Lung (tissue), 12 donors: ENCODE results near the gene TJP1. TPM values are rescaled to one million over a fixed set of nuclear protein-coding genes. Genes with fewer than 3 reads are reported as not detected.

Experiments
- ATAC-seq: fragments of 200-7000 bp; cut with Tn5 transposase; one replicate; pipeline ENCODE4 v1.9.1; 2020; ENCODE audit warnings: moderate number of reproducible peaks; ENCODE audit not compliant: insufficient read depth, low FRiP score
- DNase-seq, 3 donors: peaks; one replicate each; pipeline ENCODE4 v3.0.0-alpha.2; 2013 to 2017
- H3K27ac ChIP-seq, 2 donors: one replicate each; pipeline ENCODE4 v1.5.1; 2013; ENCODE audit warnings: mild to moderate bottlenecking in 2 of 2, moderate library complexity in 2 of 2, control low read depth in 1 of 2, inconsistent platforms in 1 of 2, low read depth in 1 of 2, low read length in 1 of 2
- H3K27me3 ChIP-seq, 3 donors: one replicate each; pipeline ENCODE4 v1.5.1; 2013; ENCODE audit warnings: low read length in 2 of 3; ENCODE audit not compliant: control insufficient read depth in 3 of 3, insufficient read depth in 3 of 3
- H3K36me3 ChIP-seq, 4 donors: one replicate each; pipeline ENCODE4 v1.5.1; 2013; ENCODE audit warnings: low read length in 4 of 4, mild to moderate bottlenecking in 1 of 4, moderate library complexity in 1 of 4; ENCODE audit not compliant: control insufficient read depth in 4 of 4, insufficient read depth in 4 of 4
- H3K4me1 ChIP-seq, 5 donors: one replicate each; pipeline ENCODE4 v1.5.1; 2013; ENCODE audit warnings: low read length in 5 of 5, mild to moderate bottlenecking in 2 of 5, moderate library complexity in 1 of 5; ENCODE audit not compliant: control insufficient read depth in 5 of 5, insufficient read depth in 5 of 5
- H3K4me3 ChIP-seq: one replicate; pipeline ENCODE4 v1.5.1; 2013; ENCODE audit warnings: mild to moderate bottlenecking, control low read depth, moderate library complexity
- H3K9ac ChIP-seq, 2 donors: one replicate each; pipeline ENCODE4 v1.5.1; 2013; ENCODE audit warnings: low read length in 2 of 2, control low read depth in 1 of 2; ENCODE audit not compliant: insufficient read depth in 1 of 2
- H3K9me3 ChIP-seq, 4 donors: one replicate each; pipeline ENCODE4 v1.5.1; 2013; ENCODE audit warnings: low read length in 3 of 4, mild to moderate bottlenecking in 1 of 4, moderate library complexity in 1 of 4; ENCODE audit not compliant: control insufficient read depth in 4 of 4, insufficient read depth in 3 of 4
- WGBS, 2 donors: extraction: QIAGEN DNeasy Blood & Tissue Kit; methylation state at CpG; one replicate each; pipeline ENCODE4 v1.1.7; 2013; 5-methylcytosine and 5-hydroxymethylcytosine counted together
- polyA plus RNA-seq, 2 donors: library from polyadenylated mRNA; stranded (reverse); fragments of 200-250 nt; gene quantifications; one replicate each; pipeline ENCODE4 v1.2.1, GENCODE V29; 2013
- total RNA-seq, 2 donors: library from RNA; depleted of rRNA in 1 of 2; stranded (reverse); fragments of >200 nt in 1 of 2; gene quantifications; one replicate each; pipeline ENCODE4 v1.2.1, GENCODE V29; 2014 to 2021
- TF ChIP-seq, protein P1 (sequence below): IDR thresholded peaks from 2 replicates; pipeline ENCODE4 v1.5.1; 2012; ENCODE audit warnings: mild to moderate bottlenecking; ENCODE audit errors: control extremely low read depth, extremely low read depth
- donor health status: control.
- donor health status: control.
- donor health status: Bipolar disorder and iron deficiency.
- donor health status: healthy.
- donor health status: DM: yes; HTN: yes; CAD: no.

TJP1 gene
- total and polyA plus RNA-seq, 4 donors: 20.6 to 211 (median 53.8) TPM

DNA sequence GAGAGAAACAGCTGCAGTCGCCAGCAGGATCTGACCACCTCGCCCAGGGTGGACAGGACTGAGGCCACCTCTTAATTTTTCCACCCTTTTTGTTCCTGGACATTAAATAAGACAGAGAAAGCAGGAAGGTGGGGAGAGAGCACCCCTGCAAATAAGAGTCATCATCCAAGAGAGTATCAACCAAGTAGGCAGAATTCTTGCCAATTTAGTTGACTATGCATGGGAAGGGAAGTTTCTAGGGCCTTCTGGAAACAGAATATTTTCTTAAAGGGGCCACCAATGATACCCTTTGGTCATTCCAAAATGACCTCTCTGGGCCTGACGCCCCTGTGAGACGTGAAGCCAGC lies 136.2 kb downstream of the TJP1 start:
- Histone ChIP-seq H3K9me3 (no peaks in the 10 kb centered on the region), H3K27ac (no peak overlapping the region), H3K4me1 (peaks cover 0 to 6% (median 0%) of the 10 kb centered on the region in 5 donors), H3K36me3 (no peaks in the 10 kb centered on the region), H3K27me3 (no peaks in the 10 kb centered on the region), H3K4me3 (no peak overlapping the region), H3K9ac (no peak overlapping the region)
- WGBS, 2 donors: 90 to 92% methylated on average over 4 of the region's 4 CpGs
- ATAC-seq: no peak
- TF ChIP-seq, protein P1, sequence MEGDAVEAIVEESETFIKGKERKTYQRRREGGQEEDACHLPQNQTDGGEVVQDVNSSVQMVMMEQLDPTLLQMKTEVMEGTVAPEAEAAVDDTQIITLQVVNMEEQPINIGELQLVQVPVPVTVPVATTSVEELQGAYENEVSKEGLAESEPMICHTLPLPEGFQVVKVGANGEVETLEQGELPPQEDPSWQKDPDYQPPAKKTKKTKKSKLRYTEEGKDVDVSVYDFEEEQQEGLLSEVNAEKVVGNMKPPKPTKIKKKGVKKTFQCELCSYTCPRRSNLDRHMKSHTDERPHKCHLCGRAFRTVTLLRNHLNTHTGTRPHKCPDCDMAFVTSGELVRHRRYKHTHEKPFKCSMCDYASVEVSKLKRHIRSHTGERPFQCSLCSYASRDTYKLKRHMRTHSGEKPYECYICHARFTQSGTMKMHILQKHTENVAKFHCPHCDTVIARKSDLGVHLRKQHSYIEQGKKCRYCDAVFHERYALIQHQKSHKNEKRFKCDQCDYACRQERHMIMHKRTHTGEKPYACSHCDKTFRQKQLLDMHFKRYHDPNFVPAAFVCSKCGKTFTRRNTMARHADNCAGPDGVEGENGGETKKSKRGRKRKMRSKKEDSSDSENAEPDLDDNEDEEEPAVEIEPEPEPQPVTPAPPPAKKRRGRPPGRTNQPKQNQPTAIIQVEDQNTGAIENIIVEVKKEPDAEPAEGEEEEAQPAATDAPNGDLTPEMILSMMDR: no peak
- no peak for DNase-seq

DNA sequence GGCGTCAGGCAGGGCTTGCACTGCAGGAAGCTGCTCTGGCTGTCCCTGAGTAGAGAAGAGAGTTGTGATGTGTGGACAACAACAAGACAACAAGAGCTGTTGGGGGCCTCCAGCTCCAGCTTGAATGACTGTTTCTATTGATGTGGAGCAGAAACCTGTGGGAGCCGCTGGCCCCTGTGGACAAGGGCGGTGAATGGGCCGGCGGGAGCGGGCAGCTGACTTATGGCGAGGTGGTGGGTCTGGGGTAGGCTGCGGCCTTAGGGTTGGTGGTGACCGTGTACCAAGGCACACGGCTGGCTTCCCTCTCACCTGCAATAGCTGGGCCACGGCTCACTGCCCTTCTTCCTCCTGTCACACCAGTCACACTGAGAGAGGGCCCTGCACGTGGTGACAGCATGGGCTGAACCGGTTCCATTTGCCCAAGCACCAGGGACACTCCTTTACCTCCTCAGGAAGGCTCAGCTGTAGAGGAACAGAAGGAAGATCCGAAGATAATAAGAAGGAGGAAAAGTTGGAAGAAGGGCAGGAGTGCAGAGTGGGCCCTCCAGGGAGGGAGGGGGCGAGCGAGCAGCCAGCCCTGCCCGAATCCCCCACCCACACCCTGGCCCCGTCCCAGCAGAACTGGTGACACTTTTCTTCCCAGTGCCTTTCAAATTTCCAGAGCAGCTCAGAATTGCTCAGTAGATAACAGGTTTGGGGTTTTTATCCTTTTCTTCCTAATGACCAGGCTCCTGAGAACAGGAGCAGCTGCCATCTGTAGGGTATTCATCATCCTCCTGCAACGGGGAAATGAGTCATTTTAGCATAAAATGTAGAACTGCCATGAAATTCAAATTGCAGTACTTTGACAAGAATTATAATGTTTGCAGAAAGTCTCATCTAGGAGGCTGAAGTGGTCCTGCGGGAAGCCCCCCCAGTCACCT lies 136.9 kb downstream of the TJP1 start:
- no peaks in the 10 kb centered on the region for H3K36me3 ChIP-seq
- H3K9ac ChIP-seq: no peak overlapping the region
- 86 to 88% methylated on average over 19 to 20 of the region's 20 CpGs for WGBS, 2 donors
- DNase-seq (no peak), ATAC-seq (no peak)
- H3K4me1 ChIP-seq: peaks cover 0 to 6% (median 0%) of the 10 kb centered on the region in 5 donors
- no peaks in the 10 kb centered on the region for H3K27me3 ChIP-seq
- no peak overlapping the region for H3K27ac ChIP-seq
- TF ChIP-seq, protein P1: no peak
- H3K4me3 ChIP-seq: no peak overlapping the region
- H3K9me3 ChIP-seq: no peaks in the 10 kb centered on the region

DNA sequence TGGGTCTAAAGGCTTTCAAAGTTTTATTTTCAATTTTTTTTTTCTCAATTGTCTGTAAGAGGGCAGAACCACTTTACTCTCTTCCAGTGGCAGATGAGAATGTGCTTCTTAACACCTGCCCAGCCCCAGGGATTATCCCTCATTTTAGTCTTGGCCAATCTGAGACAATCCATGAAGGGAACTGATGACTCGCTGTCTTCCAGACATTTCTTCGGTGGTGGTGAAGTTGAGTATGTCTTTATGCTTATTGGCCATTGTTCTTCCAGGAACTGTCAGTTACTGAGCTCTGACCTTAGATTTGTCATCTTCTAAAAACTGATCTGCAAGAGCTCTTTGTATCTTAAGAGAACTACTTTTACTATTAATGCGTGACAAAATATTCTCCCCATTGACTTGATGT lies 139.5 kb downstream of the TJP1 start:
- H3K9ac ChIP-seq: no peak overlapping the region
- DNase-seq (no peak), ATAC-seq (no peak)
- no peaks in the 10 kb centered on the region for H3K36me3 ChIP-seq
- H3K27me3 ChIP-seq: no peaks in the 10 kb centered on the region
- H3K27ac ChIP-seq: no peak overlapping the region
- H3K4me1 ChIP-seq: peaks cover 0 to 6% (median 0%) of the 10 kb centered on the region in 5 donors
- TF ChIP-seq, protein P1: no peak
- H3K9me3 ChIP-seq: no peaks in the 10 kb centered on the region
- WGBS, 2 donors: 88 to 93% methylated on average over 3 of the region's 3 CpGs
- H3K4me3 ChIP-seq: no peak overlapping the region

DNA sequence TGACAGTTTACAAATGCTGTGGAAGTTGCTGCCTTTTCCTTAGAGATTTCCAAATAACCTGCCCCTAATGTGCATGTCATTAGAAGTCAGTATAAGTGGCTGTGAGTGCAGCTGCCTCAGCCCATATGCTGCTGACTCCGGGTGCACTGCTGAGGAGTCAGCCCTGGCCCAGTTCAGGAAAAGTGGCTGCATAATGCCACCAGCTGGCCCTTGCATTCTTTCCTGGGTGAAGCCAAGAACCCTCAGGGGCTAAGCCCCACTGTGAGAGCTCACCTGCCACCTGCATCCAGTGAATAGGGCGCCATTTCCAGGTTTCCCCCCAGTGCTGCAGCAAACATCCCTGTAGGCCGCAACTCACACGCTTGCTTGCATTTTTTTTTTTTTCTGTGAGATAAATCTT lies 139.9 kb downstream of the TJP1 start:
- H3K9me3 ChIP-seq: no peaks in the 10 kb centered on the region
- H3K9ac ChIP-seq: no peak overlapping the region
- ATAC-seq: no peak
- no peak overlapping the region for H3K27ac ChIP-seq
- 97% methylated on average over 4 of the region's 4 CpGs for WGBS, 2 donors
- no peaks in the 10 kb centered on the region for H3K27me3 ChIP-seq
- peaks cover 0 to 4% (median 0%) of the 10 kb centered on the region in 5 donors for H3K4me1 ChIP-seq
- no peak overlapping the region for H3K4me3 ChIP-seq
- H3K36me3 ChIP-seq: no peaks in the 10 kb centered on the region
- TF ChIP-seq, protein P1: no peak
- DNase-seq: no peak
